ENCODE data around the gene KRTAP10-2. TPM values are rescaled to one million over a fixed set of nuclear protein-coding genes. Genes with fewer than 3 reads are reported as not detected.

The KRTAP10-2 gene
- total RNA-seq, 1 experiment from 2014 or later: not detected

GRCh38 chr21:44521928-44522752 is 29.2 kb downstream of the KRTAP10-2 start:
- H3K27ac Mint-ChIP-seq (ENCODE audit: unreplicated experiment): no peak overlapping the region
- H3K4me3 Mint-ChIP-seq (ENCODE audit: low read depth, unreplicated experiment): no peak overlapping the region
- intact Hi-C loops (cut with micrococcal nuclease; ENCODE audit: unreplicated experiment): no loop called here
- H3K4me1 Mint-ChIP-seq (ENCODE audit: low read depth, unreplicated experiment): no peaks in the 10 kb centered on the region
- no peak for DNase-seq
- H3K27me3 Mint-ChIP-seq (ENCODE audit: unreplicated experiment): peaks cover 13% of the 10 kb centered on the region
- no peak for TF ChIP-seq CTCF (IDR thresholded peaks at IDR 0.05; ENCODE audit: unreplicated experiment)
- H3K9me3 Mint-ChIP-seq (ENCODE audit: low read depth, unreplicated experiment): peaks cover 3% of the 10 kb centered on the region
- CTCF ChIA-PET: no interaction called here
- H3K36me3 Mint-ChIP-seq (ENCODE audit: insufficient read depth, unreplicated experiment): no peaks in the 10 kb centered on the region
- no TSS peak for BruUV-seq (replicated peaks)

- peaks cover 3% of the 10 kb centered on the region for H3K9me3 Mint-ChIP-seq (ENCODE audit: low read depth, unreplicated experiment)
- no peak for DNase-seq
- H3K36me3 Mint-ChIP-seq (ENCODE audit: insufficient read depth, unreplicated experiment): no peaks in the 10 kb centered on the region
- CTCF ChIA-PET: no interaction called here
- H3K4me1 Mint-ChIP-seq (ENCODE audit: low read depth, unreplicated experiment): no peaks in the 10 kb centered on the region
- no peak overlapping the region for H3K4me3 Mint-ChIP-seq (ENCODE audit: low read depth, unreplicated experiment)
- H3K27ac Mint-ChIP-seq (ENCODE audit: unreplicated experiment): no peak overlapping the region
- no peak for TF ChIP-seq CTCF (IDR thresholded peaks at IDR 0.05; ENCODE audit: unreplicated experiment)
- intact Hi-C loops (cut with micrococcal nuclease; ENCODE audit: unreplicated experiment): no loop called here
- H3K27me3 Mint-ChIP-seq (ENCODE audit: unreplicated experiment): peaks cover 20% of the 10 kb centered on the region
- no TSS peak for BruUV-seq (replicated peaks)
These were observed 29.9 kb downstream of the KRTAP10-2 start for GRCh38 chr21:44521301-44521927.

GRCh38 chr21:44520326-44521300 is 30.7 kb downstream of the KRTAP10-2 start:
- no peaks in the 10 kb centered on the region for H3K4me1 Mint-ChIP-seq (ENCODE audit: low read depth, unreplicated experiment)
- BruUV-seq (replicated peaks): no TSS peak
- peaks cover 3% of the 10 kb centered on the region for H3K9me3 Mint-ChIP-seq (ENCODE audit: low read depth, unreplicated experiment)
- no peak overlapping the region for H3K4me3 Mint-ChIP-seq (ENCODE audit: low read depth, unreplicated experiment)
- H3K27ac Mint-ChIP-seq (ENCODE audit: unreplicated experiment): no peak overlapping the region
- H3K27me3 Mint-ChIP-seq (ENCODE audit: unreplicated experiment): peaks cover 23% of the 10 kb centered on the region
- DNase-seq: no peak
- intact Hi-C loops (cut with micrococcal nuclease; ENCODE audit: unreplicated experiment): no loop called here
- CTCF ChIA-PET: no interaction called here
- no peaks in the 10 kb centered on the region for H3K36me3 Mint-ChIP-seq (ENCODE audit: insufficient read depth, unreplicated experiment)
- no peak for TF ChIP-seq CTCF (IDR thresholded peaks at IDR 0.05; ENCODE audit: unreplicated experiment)
